GM18867 (cell line): Measurements from ENCODE around the gene ABTB1.

Experiments
- ATAC-seq: cut with Tn5 transposase; IDR thresholded peaks from one replicate; pipeline ENCODE4 v1.9.1; 2021; ENCODE audit warnings: mild to moderate bottlenecking, moderate library complexity; ENCODE audit not compliant: unreplicated experiment

ABTB1 gene

GRCh38 chr3:127685708-127686511 lies 13.2 kb downstream of the ABTB1 start:
- ATAC-seq: no peak

- ATAC-seq: no peak
These were observed 13.8 kb downstream of the ABTB1 start for GRCh38 chr3:127686512-127686894.

GRCh38 chr3:127687228-127687737 lies 14.5 kb downstream of the ABTB1 start:
- no peak for ATAC-seq

GRCh38 chr3:127688022-127688415 lies 15.3 kb downstream of the ABTB1 start:
- ATAC-seq: no peak

GRCh38 chr3:127688416-127689265 lies 15.9 kb downstream of the ABTB1 start:
- ATAC-seq: no peak

GRCh38 chr3:127689266-127689860 lies 16.6 kb downstream of the ABTB1 start:
- no peak for ATAC-seq

GRCh38 chr3:127690106-127690505 lies 17.4 kb downstream of the ABTB1 start:
- ATAC-seq: no peak

- no peak for ATAC-seq
These were observed 18.2 kb downstream of the ABTB1 start for GRCh38 chr3:127690823-127691452.

- ATAC-seq: no peak
These were observed 18.7 kb downstream of the ABTB1 start for GRCh38 chr3:127691489-127691888.

- ATAC-seq: no peak
These were observed 19.2 kb downstream of the ABTB1 start for GRCh38 chr3:127691974-127692373.

- ATAC-seq: no peak
These were observed 20.0 kb downstream of the ABTB1 start for GRCh38 chr3:127692501-127693335.

- ATAC-seq: no peak
These were observed 20.6 kb downstream of the ABTB1 start for GRCh38 chr3:127693336-127693843.

- no peak for ATAC-seq
These were observed 21.9 kb downstream of the ABTB1 start for GRCh38 chr3:127694467-127695215.

GRCh38 chr3:127697551-127698240 lies 24.9 kb downstream of the ABTB1 start:
- peak; percentile 71 for ATAC-seq

GRCh38 chr3:127698286-127698685 lies 25.5 kb downstream of the ABTB1 start:
- no peak for ATAC-seq

- ATAC-seq: no peak
These were observed 26.1 kb downstream of the ABTB1 start for GRCh38 chr3:127698691-127699415.

GRCh38 chr3:127699416-127700300 lies 26.9 kb downstream of the ABTB1 start:
- ATAC-seq: no peak
